Colonic mucosa (tissue), 4 donors: ENCODE data around the gene TMEM183A. TPM values are rescaled to one million over a fixed set of nuclear protein-coding genes. Genes with fewer than 3 reads are reported as not detected.

Source experiments
- DNase-seq: peaks from one replicate; pipeline ENCODE4 v3.0.0-alpha.2; 2020
- H3K27ac ChIP-seq: fragments of 200-600 bp; one replicate; pipeline ENCODE4 v1.8.0; 2021
- H3K27me3 ChIP-seq: fragments of 200-600 bp; one replicate; pipeline ENCODE4 v1.8.0; 2021
- H3K36me3 ChIP-seq: fragments of 200-600 bp; one replicate; pipeline ENCODE4 v1.8.0; 2021
- H3K4me1 ChIP-seq: fragments of 200-600 bp; one replicate; pipeline ENCODE4 v1.8.0; 2021; ENCODE audit warnings: mild to moderate bottlenecking
- H3K4me3 ChIP-seq: fragments of 200-600 bp; one replicate; pipeline ENCODE4 v1.8.0; 2021
- H3K9ac ChIP-seq, 2 donors: one replicate each; pipeline ENCODE4 v1.7.0; 2013; ENCODE audit warnings: control low read depth in 2 of 2, low read depth in 2 of 2, low read length in 2 of 2
- H3K9me3 ChIP-seq: fragments of 200-600 bp; one replicate; pipeline ENCODE4 v1.8.0; 2021
- CTCF ChIP-seq: fragments of 200-600 bp; IDR thresholded peaks from one replicate; pipeline ENCODE4 v1.8.0; 2022; ENCODE audit warnings: antibody characterized with exemption, mild to moderate bottlenecking
- intact Hi-C: fragments of 100-400 bp; cut with DNase I; formaldehyde crosslinking; loops from one replicate; pipeline ENCODE4 v1.14.1; 2022
- total RNA-seq, 2 donors: library from RNA; stranded (reverse); fragmentation: NEBNext Ultra II Directional in 1 of 2; extraction: Animal tissue kit (Norgen Biotek cat#: 25700) in 1 of 2; gene quantifications; one replicate each; pipeline ENCODE4 v1.2.1, GENCODE V29; 2021
- donor health status: healthy.
- donor health status: DM: no; HTN: no; CAD: no.
- donor health status: DM: no; HTN: no; CAD: no.

TMEM183A gene
- total RNA-seq: 100 to 1,000 TPM; 117 to 134 TPM

DNA sequence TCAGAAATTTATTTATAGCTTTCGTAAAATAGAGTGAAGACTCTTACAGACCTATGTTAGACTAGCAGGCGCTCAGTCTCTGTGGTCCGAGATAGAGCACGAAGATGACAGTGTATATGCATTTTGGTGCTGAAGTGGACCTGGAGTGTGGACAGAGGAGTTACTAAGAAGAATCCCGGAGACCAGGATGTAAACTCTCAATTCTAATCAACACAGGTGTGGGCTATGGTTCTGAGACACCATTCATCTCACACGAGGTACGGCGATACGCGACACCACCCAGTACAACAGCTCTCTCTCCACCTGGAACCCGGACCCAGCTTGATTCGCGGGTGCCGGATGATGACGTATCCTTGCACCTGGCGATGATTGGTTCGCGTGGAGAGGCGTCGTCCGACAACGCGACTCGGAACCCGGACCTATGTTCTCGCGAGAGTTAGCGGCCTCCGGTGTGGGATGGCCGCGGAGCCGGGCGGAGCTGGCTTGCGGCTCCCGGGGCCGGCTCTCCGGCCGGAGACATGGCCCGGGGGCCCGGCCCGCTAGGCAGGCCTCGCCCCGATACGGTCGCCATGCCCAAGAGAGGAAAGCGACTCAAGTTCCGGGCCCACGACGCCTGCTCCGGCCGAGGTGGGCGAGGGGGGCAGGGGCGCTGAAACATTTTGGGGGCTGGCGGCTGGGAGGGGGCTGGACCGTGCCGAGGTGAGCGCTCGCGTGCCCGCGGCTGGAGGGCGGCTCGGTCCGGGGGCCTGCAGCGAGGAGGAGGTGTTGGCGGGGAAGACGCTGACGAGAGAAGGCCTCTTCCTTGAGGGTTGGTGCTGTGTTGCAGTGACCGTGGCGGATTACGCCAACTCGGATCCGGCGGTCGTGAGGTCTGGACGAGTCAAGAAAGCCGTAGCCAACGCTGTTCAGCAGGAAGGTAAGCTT is at the start of gene TMEM183A:
TSS of gene TMEM183A (plus strand) at position 427 of the 924 bp plus-strand sequence. CDS start at position 519, 92 bp downstream.
- Histone ChIP-seq H3K27ac (peak within 1 kb of the TSS; percentile 85), H3K4me1 (peaks cover 7% of the 10 kb centered on the region), H3K27me3 (no peaks in the 10 kb centered on the region), H3K9me3 (no peaks in the 10 kb centered on the region), H3K9ac (peak within 1 kb of the TSS; percentile 82 to 93), H3K4me3 (peak within 1 kb of the TSS; percentile 78), H3K36me3 (peaks cover 6% of the 10 kb centered on the region)
- intact Hi-C loops: no loop called here
- peak; percentile 98 for DNase-seq
- TF ChIP-seq CTCF: no peak

DNA sequence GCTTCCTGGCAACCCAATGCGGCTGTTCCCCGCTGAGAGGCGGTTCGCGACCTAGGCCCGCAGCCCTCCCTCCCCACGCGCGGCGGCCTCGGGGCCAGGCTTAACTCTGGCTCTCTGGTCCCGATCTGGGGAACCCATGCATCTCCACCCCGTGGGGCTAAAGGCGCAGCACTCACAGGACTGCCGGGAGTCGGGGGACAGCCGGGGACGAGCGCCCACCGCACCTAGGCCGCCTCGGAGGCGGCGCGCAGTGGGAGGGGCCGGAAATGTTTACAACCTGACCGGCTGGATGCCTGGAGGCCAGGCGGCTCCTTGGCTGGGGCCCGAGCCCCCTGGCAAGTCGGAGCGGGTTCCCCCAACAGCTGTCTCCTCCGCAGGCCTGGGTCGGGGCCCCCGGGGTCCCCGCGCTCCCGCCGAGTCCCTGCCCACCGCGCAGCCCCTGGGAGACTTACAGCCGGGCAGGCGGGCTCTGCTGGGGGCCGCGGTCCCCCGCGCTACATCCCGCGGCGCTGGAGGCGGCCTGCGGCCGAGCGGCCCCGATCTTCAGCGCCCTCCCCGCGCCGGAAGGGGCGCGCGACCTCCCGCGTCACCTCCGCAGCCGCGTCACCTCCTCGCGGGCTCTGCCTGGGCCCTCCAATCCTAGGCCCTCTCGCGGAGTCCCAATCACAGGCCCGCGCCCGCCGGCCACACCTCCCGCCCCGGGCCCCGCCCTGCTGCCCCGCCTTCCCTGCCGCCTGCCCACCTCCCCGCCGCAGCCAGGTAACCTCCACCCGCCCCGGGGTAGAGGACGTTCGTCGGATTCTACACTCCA is 49.2 kb upstream of the TMEM183A start, which contains the start of gene ADIPOR1:
TSS of gene ADIPOR1 (minus strand) at position 580 of the 811 bp plus-strand sequence. CDS start 7,242 bp downstream, outside the sequence.
- Histone ChIP-seq H3K27ac (peak within 1 kb of the TSS; percentile 93), H3K27me3 (no peaks in the 10 kb centered on the region), H3K9ac (peak within 1 kb of the TSS; percentile 90 to 99), H3K36me3 (no peaks in the 10 kb centered on the region), H3K9me3 (no peaks in the 10 kb centered on the region), H3K4me3 (peak within 1 kb of the TSS; percentile 99), H3K4me1 (peaks cover 12% of the 10 kb centered on the region)
- peak; percentile 95 for DNase-seq
- intact Hi-C loops: no loop called here
- TF ChIP-seq CTCF: no peak

DNA sequence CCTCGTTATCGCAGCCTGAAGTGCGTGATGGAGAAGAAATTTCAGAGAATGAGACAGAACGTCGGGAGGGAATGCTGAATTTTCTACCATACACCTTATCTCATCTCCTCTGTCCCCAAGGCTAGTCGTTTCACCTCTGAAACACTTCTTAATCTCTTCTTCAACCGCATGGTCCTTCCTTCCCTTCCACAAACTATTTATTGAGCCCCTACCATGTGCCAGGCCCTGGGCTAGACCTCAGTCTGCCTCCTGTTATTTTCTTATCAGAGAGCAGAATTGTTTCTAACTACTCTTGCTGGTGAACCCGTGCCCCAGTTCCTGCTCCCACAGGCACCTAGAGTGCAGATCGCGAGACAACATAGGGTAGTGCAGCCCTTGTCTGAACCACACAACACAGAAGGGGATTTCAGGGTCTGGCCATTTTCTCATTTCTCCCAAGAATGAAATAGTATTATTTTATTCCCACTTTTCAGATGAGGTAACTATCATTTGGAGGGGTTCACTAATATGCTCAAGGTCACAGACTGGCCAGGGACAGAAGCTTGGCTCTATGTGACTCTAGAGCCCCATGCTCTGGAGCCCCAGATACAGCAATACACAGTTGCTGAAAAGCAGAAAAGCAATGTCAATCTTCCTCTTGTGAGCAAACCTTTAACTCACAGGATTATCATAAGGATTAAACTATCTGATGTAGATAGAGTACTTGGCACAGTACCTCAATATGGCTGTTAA is 48.5 kb upstream of the TMEM183A start:
- peak; percentile 30 for DNase-seq
- no peaks in the 10 kb centered on the region for H3K36me3 ChIP-seq
- H3K9me3 ChIP-seq: no peaks in the 10 kb centered on the region
- peaks cover 12% of the 10 kb centered on the region for H3K4me1 ChIP-seq
- H3K27me3 ChIP-seq: no peaks in the 10 kb centered on the region
- intact Hi-C loops: no loop called here
- peak overlapping the region; percentile 93 for H3K27ac ChIP-seq
- peak overlapping the region; percentile 67 to 88 for H3K9ac ChIP-seq
- no peak for TF ChIP-seq CTCF
- peak overlapping the region; percentile 99 for H3K4me3 ChIP-seq

GRCh38 chr1:202959276-202959620 is 47.9 kb upstream of the TMEM183A start:
- H3K36me3 ChIP-seq: no peaks in the 10 kb centered on the region
- H3K4me3 ChIP-seq: no peak overlapping the region
- TF ChIP-seq CTCF: no peak
- no peaks in the 10 kb centered on the region for H3K9me3 ChIP-seq
- DNase-seq: no peak
- H3K27me3 ChIP-seq: no peaks in the 10 kb centered on the region
- H3K4me1 ChIP-seq: peaks cover 12% of the 10 kb centered on the region
- intact Hi-C loops: no loop called here
- no peak overlapping the region for H3K9ac ChIP-seq
- no peak overlapping the region for H3K27ac ChIP-seq
